HG03108 (cell line): ENCODE measurements around the gene MAPT.
"Not testable (repeated sequence)": the region's sequence is repeated elsewhere in the genome, so short reads cannot be mapped to it uniquely, and the experiment has no call there.

Experiments
- ATAC-seq: cut with Tn5 transposase; IDR thresholded peaks from one replicate; pipeline ENCODE4 v1.9.1; 2021; ENCODE audit warnings: moderate library complexity; ENCODE audit not compliant: unreplicated experiment

Gene MAPT

GRCh38 chr17:45896803-45897693 lies 2.7 kb downstream of the MAPT start:
- ATAC-seq = no peak

- no peak for ATAC-seq
Measured at GRCh38 chr17:45900136-45900535, 5.8 kb downstream of the MAPT start.

- no peak for ATAC-seq
Measured at GRCh38 chr17:45900723-45901415, 6.5 kb downstream of the MAPT start.

- ATAC-seq = no peak
Measured at GRCh38 chr17:45902892-45903346, 8.6 kb downstream of the MAPT start.

GRCh38 chr17:45904866-45905265 lies 10.5 kb downstream of the MAPT start:
- no peak for ATAC-seq

GRCh38 chr17:45905814-45906213 lies 11.5 kb downstream of the MAPT start:
- no peak for ATAC-seq

- ATAC-seq = no peak
Measured at GRCh38 chr17:45906237-45906636, 11.9 kb downstream of the MAPT start.

- no peak for ATAC-seq
Measured at GRCh38 chr17:45906927-45907622, 12.7 kb downstream of the MAPT start.

- no peak for ATAC-seq
Measured at GRCh38 chr17:45907750-45908395, 13.5 kb downstream of the MAPT start.

- no peak for ATAC-seq
Measured at GRCh38 chr17:45908460-45908859, 14.1 kb downstream of the MAPT start.

GRCh38 chr17:45908935-45909334 lies 14.6 kb downstream of the MAPT start:
- ATAC-seq = no peak

- no peak for ATAC-seq
Measured at GRCh38 chr17:45910667-45911066, 16.3 kb downstream of the MAPT start.

- no peak for ATAC-seq
Measured at GRCh38 chr17:45912319-45912718, 18.0 kb downstream of the MAPT start.

- not testable (repeated sequence) for ATAC-seq
Measured at GRCh38 chr17:45913030-45913429, 18.7 kb downstream of the MAPT start.

GRCh38 chr17:45914047-45914717 lies 19.8 kb downstream of the MAPT start:
- ATAC-seq = no peak

GRCh38 chr17:45915263-45915662 lies 20.9 kb downstream of the MAPT start:
- no peak for ATAC-seq

- no peak for ATAC-seq
Measured at GRCh38 chr17:45917081-45917480, 22.7 kb downstream of the MAPT start.

- no peak for ATAC-seq
Measured at GRCh38 chr17:45918241-45918745, 23.9 kb downstream of the MAPT start.

- no peak for ATAC-seq
Measured at GRCh38 chr17:45919136-45919535, 24.8 kb downstream of the MAPT start.

GRCh38 chr17:45920083-45920482 lies 25.7 kb downstream of the MAPT start:
- ATAC-seq = no peak
